ENCODE measurements around the gene MBOAT2. TPM values are rescaled to one million over a fixed set of nuclear protein-coding genes. Genes with fewer than 3 reads are reported as not detected.

Gene MBOAT2
- total and polyA plus RNA-seq, 5 donors: 4.5 to 11.0 (median 8.8) TPM

DNA sequence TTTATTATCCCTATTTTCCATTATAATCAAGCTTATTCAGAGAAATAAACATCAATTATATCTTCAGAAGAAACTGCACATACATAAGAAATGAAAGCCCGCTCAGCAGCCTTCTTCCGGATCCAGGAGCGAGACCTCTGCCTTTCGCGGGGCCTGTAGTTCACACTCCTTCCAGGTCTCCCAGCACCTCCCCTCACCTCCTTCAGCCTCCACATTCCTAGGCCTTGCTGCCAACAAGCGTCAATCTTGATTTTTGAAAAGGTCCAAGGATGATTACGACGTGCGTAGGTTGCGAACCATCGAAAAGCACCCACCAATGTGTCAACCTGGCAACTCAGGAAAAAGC is 165.7 kb downstream of the MBOAT2 start:
- no peaks in the 10 kb centered on the region for H3K27me3 ChIP-seq (ENCODE audit: control insufficient read depth, insufficient read depth)
- WGBS: 71% methylated on average over 11 of the region's 11 CpGs
- intact Hi-C loops (cut with DNase I): no loop called here
- H3K4me1 ChIP-seq (ENCODE audit: control insufficient read depth, insufficient read depth, low read length): peaks cover 7% of the 10 kb centered on the region
- peak overlapping the region; percentile 76 for H3K4me3 ChIP-seq (ENCODE audit: low read length)
- DNase-seq (no peak), ATAC-seq (peak; percentile 14 to 36)
- H3K9me3 ChIP-seq (ENCODE audit: control insufficient read depth, low read length): no peaks in the 10 kb centered on the region
- H3K27ac ChIP-seq (ENCODE audit: low read length): peak overlapping the region; percentile 50

DNA sequence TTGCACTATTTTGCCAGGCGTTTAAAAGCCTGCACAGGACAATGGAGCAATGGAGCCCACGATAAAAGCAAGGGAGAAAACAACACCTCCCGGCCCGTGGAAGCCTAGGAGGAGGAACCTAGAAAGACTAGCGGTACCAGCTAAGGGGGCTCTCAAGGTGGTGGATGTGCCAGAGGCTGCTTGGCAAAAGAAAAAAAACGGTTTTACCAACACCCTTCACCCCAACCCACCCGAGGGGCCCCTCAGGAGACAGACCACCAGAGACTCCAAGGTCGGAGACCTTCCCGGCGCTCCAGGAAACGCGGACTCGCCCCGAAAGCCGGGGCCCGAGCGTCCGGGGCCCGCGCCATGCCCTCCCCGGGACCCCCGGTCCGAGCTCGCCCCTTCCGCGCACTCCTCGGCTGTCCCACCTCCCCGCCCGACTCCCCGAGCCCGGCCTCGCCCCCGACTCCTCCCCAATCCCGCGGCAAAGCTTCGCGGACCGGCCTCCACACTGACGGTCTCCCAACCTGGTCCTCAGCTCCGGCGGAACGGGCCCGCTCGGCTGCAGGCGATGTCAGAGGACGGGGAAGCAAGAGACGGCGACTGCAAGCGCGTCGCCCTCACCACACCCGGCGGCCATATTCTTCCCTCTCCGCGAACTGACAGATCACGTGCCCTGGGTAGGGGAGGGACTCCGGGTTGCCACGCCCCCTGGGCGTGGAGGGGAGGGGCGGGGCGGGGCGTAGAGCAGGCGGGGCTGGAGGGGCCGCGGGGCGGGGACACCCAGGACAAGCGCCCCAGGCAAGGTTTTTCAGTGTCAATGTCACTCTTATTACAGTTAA is 166.3 kb downstream of the MBOAT2 start, which contains the start of gene KIDINS220:
Gene KIDINS220, minus strand, starts transcription at position 643 of the 824 bp plus-strand sequence. CDS start 10,520 bp downstream, outside the sequence.
- Histone ChIP-seq H3K27me3 (ENCODE audit: control insufficient read depth, insufficient read depth) (no peaks in the 10 kb centered on the region), H3K27ac (ENCODE audit: low read length) (peak within 1 kb of the TSS; percentile 69), H3K9me3 (ENCODE audit: control insufficient read depth, low read length) (no peaks in the 10 kb centered on the region), H3K4me3 (ENCODE audit: low read length) (peak within 1 kb of the TSS; percentile 76), H3K4me1 (ENCODE audit: control insufficient read depth, insufficient read depth, low read length) (peaks cover 7% of the 10 kb centered on the region)
- DNase-seq (peak; percentile 82 to 94 (median 92)), ATAC-seq (peak; percentile 98)
- intact Hi-C loops (cut with DNase I): no loop called here
- WGBS: under 1% methylated on average over 67 of the region's 67 CpGs

DNA sequence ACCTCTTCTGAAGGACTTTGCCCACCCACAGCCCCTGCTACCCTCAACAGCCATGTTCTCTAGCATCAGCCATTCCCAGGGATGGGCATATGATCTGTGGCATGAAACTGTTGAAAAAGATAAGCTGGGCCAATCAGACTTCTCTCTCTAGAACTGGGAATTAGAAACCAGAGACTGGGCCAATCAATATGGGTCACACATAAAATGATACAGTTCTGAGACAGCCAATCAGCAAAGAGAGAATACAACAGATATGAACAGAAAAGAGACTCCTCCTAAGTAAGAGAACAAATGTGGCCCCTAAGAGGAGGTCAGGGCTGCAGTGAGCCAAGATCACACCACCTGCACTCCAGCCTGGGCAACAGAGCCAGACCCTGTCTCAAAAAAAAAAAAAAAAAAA is 168.2 kb downstream of the MBOAT2 start:
- Histone ChIP-seq H3K4me1 (ENCODE audit: control insufficient read depth, insufficient read depth, low read length) (peaks cover 13% of the 10 kb centered on the region), H3K27me3 (ENCODE audit: control insufficient read depth, insufficient read depth) (no peaks in the 10 kb centered on the region), H3K9me3 (ENCODE audit: control insufficient read depth, low read length) (no peaks in the 10 kb centered on the region), H3K27ac (ENCODE audit: low read length) (no peak overlapping the region), H3K4me3 (ENCODE audit: low read length) (no peak overlapping the region)
- ATAC-seq: no peak
- intact Hi-C loops (cut with DNase I): no loop called here
- no peak for DNase-seq

DNA sequence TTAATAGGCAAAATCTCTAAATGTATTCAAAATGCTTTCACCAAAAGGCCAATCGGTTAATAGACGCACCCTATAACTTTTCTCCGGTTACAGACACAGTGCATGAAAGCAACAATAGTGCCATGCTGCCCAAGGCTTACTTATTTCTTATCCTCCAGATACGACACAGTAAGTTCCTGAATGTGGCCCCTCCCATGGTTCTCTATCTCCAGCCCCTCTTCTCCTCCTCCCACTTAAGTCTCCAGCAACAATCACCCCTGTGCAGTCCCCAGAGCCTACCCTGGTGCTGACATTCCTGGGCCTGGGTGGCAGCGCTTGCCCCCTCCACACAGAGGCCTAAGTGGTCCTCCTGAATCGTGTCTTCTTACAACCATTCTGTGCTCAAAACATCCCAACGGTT is 169.6 kb downstream of the MBOAT2 start:
- H3K27ac ChIP-seq (ENCODE audit: low read length): no peak overlapping the region
- no peaks in the 10 kb centered on the region for H3K9me3 ChIP-seq (ENCODE audit: control insufficient read depth, low read length)
- ATAC-seq: no peak
- peaks cover 16% of the 10 kb centered on the region for H3K4me1 ChIP-seq (ENCODE audit: control insufficient read depth, insufficient read depth, low read length)
- no peak for DNase-seq
- no peaks in the 10 kb centered on the region for H3K27me3 ChIP-seq (ENCODE audit: control insufficient read depth, insufficient read depth)
- H3K4me3 ChIP-seq (ENCODE audit: low read length): no peak overlapping the region
- intact Hi-C loops (cut with DNase I): no loop called here
- WGBS: 86% methylated on average over 7 of the region's 7 CpGs

DNA sequence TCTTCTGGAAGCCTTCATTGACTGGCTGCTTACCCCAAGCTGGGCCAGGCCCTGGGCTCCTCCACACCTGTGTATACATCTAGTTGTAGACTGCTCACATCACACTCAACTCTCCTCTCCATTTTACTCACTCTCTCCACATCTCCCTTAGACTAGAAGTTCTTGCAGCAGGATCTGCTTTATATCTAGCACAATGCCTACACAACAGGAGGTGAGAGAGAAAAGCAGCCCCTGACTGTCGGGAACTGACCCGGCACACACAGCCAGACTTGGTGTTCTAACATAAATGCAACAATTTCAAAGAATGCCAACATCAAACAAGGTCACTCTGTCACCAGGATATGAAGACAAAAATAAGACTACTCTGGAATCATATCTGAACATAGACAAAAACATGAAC is 172.0 kb downstream of the MBOAT2 start:
- Histone ChIP-seq H3K27me3 (ENCODE audit: control insufficient read depth, insufficient read depth) (no peaks in the 10 kb centered on the region), H3K4me1 (ENCODE audit: control insufficient read depth, insufficient read depth, low read length) (peaks cover 13% of the 10 kb centered on the region), H3K9me3 (ENCODE audit: control insufficient read depth, low read length) (no peaks in the 10 kb centered on the region), H3K4me3 (ENCODE audit: low read length) (no peak overlapping the region), H3K27ac (ENCODE audit: low read length) (no peak overlapping the region)
- intact Hi-C loops (cut with DNase I): no loop called here
- DNase-seq (no peak), ATAC-seq (no peak)
- WGBS: 88% methylated on average over 2 of the region's 2 CpGs

DNA sequence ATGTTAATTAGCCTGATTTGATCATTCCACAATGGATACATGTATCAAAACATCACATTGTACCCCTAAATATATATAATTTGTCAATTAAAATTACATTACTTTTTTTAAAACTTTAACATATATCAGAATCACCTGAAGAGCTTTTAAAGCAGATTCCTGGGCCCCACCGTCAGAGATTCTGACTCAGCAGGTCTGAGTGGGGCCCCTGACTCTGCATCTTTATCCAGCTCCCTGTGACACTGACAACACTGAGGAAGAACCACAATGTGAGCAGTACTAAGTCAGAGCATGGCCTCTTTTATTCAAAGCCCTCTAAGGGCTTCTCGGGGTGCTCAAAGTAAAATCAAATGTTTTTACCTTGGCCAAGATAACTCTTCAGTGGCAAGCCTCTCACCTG is 175.8 kb downstream of the MBOAT2 start:
- H3K27ac ChIP-seq (ENCODE audit: low read length): no peak overlapping the region
- no peak for ATAC-seq
- intact Hi-C loops (cut with DNase I): no loop called here
- 87% methylated on average over 2 of the region's 2 CpGs for WGBS
- no peak overlapping the region for H3K4me3 ChIP-seq (ENCODE audit: low read length)
- DNase-seq: no peak
- H3K27me3 ChIP-seq (ENCODE audit: control insufficient read depth, insufficient read depth): no peaks in the 10 kb centered on the region
- H3K9me3 ChIP-seq (ENCODE audit: control insufficient read depth, low read length): no peaks in the 10 kb centered on the region
- H3K4me1 ChIP-seq (ENCODE audit: control insufficient read depth, insufficient read depth, low read length): peaks cover 11% of the 10 kb centered on the region

DNA sequence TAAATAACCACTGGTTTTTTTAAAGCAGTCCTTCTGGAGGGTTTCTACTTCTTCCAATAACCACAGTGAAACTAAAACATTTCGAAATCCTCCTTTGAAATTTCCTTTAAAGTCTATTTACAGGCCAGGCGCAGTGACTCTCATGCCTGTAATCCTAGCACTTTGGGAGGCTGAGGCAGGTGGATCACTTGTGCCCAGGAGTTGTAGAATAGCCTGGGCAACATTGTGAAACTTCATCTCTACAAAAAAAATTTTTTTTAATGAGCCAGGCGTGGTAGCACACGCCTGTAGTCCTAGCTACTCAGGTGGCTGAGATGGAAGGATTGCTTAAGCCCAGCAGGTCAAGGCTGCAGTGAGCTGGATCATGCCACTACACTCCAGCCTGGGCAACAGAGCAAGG is 181.3 kb downstream of the MBOAT2 start:
- intact Hi-C loops (cut with DNase I): no loop called here
- Histone ChIP-seq H3K27ac (ENCODE audit: low read length) (no peak overlapping the region), H3K27me3 (ENCODE audit: control insufficient read depth, insufficient read depth) (no peaks in the 10 kb centered on the region), H3K4me3 (ENCODE audit: low read length) (no peak overlapping the region), H3K9me3 (ENCODE audit: control insufficient read depth, low read length) (no peaks in the 10 kb centered on the region), H3K4me1 (ENCODE audit: control insufficient read depth, insufficient read depth, low read length) (peaks cover 5% of the 10 kb centered on the region)
- 86% methylated on average over 4 of the region's 4 CpGs for WGBS
- peak in 1 of 2 donors; percentile 25 for ATAC-seq
- DNase-seq: no peak

DNA sequence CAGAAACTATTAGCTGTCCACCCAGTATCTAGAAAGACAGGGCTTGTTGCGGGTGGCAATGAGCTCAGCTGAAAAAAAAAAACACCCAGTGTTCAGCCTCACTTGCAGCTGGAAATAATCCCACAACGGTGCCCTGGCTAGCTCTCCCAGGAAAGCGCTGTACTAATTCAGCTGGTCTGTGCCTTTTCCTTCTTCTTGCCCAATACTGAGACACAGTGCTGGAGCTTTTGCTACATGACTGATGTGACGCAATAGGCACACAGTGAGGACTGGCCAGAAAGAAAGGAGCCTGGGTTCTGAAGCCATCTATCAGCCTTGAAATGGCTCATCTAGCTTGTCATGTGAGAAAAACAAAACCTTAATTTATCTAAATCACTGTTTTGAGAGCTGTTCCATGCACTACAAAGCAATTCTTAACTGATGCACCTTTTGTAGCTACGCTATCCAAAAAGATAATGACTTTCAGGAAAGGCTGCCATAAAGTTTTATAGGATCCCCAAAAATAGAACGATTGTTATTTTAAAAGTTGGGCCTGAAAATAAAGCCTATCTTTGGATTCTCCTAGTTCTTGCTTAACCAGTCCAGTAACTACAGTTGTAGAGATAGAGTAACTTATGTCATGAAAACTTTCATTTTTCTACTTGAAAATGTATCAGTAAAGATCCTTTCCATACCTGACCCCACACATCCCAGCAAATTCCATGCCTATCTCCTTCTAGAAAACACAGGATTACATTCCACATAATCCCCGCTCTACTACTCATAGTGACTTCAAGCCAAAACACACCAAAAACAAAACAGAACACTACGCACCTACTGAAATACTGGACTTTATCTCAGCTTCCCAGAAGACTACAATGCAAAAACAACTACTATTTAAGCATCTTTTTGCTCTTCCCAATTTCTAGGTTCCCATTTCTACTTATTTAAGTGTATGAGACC is 181.9 kb downstream of the MBOAT2 start:
- peak; percentile 96 to 98 for ATAC-seq
- intact Hi-C loops (cut with DNase I): no loop called here

DNA sequence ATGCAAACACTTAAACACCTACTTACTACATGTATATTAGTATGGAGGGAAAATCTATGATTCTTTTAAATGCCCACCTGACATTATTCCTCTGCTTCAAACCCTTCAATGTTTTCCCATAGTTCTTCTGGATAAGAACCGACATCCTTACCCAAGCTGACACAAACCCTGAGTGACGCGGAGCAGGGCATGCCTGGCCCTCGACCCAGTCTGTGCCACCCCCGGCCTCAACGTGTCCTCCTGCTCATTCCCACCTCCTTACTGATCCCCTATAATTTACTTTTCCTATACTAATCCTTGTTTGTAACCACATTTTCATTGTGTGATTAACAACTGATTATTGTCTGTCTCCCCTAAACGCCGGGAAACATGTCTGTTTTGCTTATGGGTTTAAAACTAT is 183.5 kb downstream of the MBOAT2 start:
- no peak overlapping the region for H3K4me3 ChIP-seq (ENCODE audit: low read length)
- H3K4me1 ChIP-seq (ENCODE audit: control insufficient read depth, insufficient read depth, low read length): peaks cover 5% of the 10 kb centered on the region
- intact Hi-C loops (cut with DNase I): no loop called here
- H3K9me3 ChIP-seq (ENCODE audit: control insufficient read depth, low read length): no peaks in the 10 kb centered on the region
- H3K27me3 ChIP-seq (ENCODE audit: control insufficient read depth, insufficient read depth): no peaks in the 10 kb centered on the region
- WGBS: 89% methylated on average over 8 of the region's 8 CpGs
- ATAC-seq: no peak
- DNase-seq: no peak
- H3K27ac ChIP-seq (ENCODE audit: low read length): no peak overlapping the region

More for the DNA sequence above, 181.9 kb downstream of the MBOAT2 start:
- no peak overlapping the region for H3K27ac ChIP-seq (ENCODE audit: low read length)
- H3K9me3 ChIP-seq (ENCODE audit: control insufficient read depth, low read length): no peaks in the 10 kb centered on the region
- no peaks in the 10 kb centered on the region for H3K27me3 ChIP-seq (ENCODE audit: control insufficient read depth, insufficient read depth)
- peaks cover 5% of the 10 kb centered on the region for H3K4me1 ChIP-seq (ENCODE audit: control insufficient read depth, insufficient read depth, low read length)
- whole genome bisulfite sequencing: 51% methylated on average over 8 of the region's 8 CpGs
- no peak overlapping the region for H3K4me3 ChIP-seq (ENCODE audit: low read length)
- peak; percentile 52 to 70 (median 61) for DNase-seq

DNA sequence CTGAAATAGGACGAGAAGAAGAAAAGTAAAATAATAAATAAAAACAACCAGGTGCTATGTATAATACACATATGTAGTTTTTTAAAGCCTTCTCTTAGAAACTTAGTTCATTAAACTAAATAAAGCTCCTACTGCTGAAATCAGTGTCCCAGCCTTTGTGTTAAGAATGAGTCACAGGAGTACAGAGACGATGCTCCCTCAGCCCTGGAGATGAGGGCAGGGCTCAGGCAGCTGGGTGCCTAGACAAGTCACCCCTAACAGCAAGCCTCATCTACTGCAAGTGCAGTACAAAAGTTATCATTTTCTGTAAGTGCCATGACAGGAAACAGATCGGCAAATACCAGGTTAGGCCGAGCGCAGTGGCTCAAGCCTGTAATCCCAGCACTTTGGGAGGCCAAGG is 184.3 kb downstream of the MBOAT2 start:
- no peak for DNase-seq
- Histone ChIP-seq H3K4me1 (ENCODE audit: control insufficient read depth, insufficient read depth, low read length) (peaks cover 5% of the 10 kb centered on the region), H3K27ac (ENCODE audit: low read length) (no peak overlapping the region), H3K9me3 (ENCODE audit: control insufficient read depth, low read length) (no peaks in the 10 kb centered on the region), H3K27me3 (ENCODE audit: control insufficient read depth, insufficient read depth) (no peaks in the 10 kb centered on the region), H3K4me3 (ENCODE audit: low read length) (no peak overlapping the region)
- 82% methylated on average over 5 of the region's 5 CpGs for WGBS
- no peak for ATAC-seq
- intact Hi-C loops (cut with DNase I): no loop called here

DNA sequence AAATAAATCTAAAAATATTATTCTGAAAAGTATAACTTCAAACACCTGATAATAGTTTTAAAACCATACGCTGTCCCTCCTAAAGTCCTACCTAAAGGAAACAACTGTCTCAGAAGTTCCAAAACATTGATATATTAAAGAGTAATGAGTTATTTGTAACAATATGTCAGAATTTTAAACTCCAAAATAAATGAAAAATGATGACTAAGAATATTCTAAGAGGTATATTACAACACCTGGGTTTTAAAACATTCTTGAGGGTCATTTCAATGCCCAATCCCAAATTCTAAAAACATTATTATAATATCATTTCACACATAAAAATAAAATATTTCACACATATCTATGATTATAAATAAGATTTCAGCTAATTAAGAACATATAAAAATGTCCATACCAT is 186.3 kb downstream of the MBOAT2 start:
- Histone ChIP-seq H3K27me3 (ENCODE audit: control insufficient read depth, insufficient read depth) (no peaks in the 10 kb centered on the region), H3K4me3 (ENCODE audit: low read length) (no peak overlapping the region), H3K9me3 (ENCODE audit: control insufficient read depth, low read length) (no peaks in the 10 kb centered on the region), H3K4me1 (ENCODE audit: control insufficient read depth, insufficient read depth, low read length) (peaks cover 3% of the 10 kb centered on the region), H3K27ac (ENCODE audit: low read length) (no peak overlapping the region)
- ATAC-seq (no peak), DNase-seq (no peak)
- intact Hi-C loops (cut with DNase I): no loop called here
- WGBS: 97% methylated on average over 1 of the region's 1 CpG
